CD8-positive, alpha-beta memory T cell (primary cell): ENCODE data around the gene ANKRD63. TPM values are rescaled to one million over a fixed set of nuclear protein-coding genes. Genes with fewer than 3 reads are reported as not detected.
A peak's percentile ranks its signal among the peaks of the same experiment; 100 is the strongest.

ENCODE experiments used
- CTCF ChIA-PET: fragments of 350-600 bp; sonication (Branson Sonifier 250); formaldehyde crosslinking; loops from one replicate; lab custom pipeline; 2021; ENCODE audit warnings: antibody characterized with exemption; lab: Charles Lee
- POLR2A ChIA-PET: fragments of 350-600 bp; sonication (Branson Sonifier 250); formaldehyde crosslinking; loops from one replicate; lab custom pipeline; 2021; ENCODE audit warnings: antibody characterized with exemption; lab: Charles Lee
- DNase-seq, 5 donors: peaks; one replicate each; pipeline versions ENCODE4 v3.0.0 to v3.0.0-alpha.2; 2020 to 2022; ENCODE audit warnings: mixed read lengths in 1 of 5
- H3K27ac ChIP-seq: one replicate; pipeline ENCODE4 v1.7.0; 2013; ENCODE audit warnings: low read depth, mild to moderate bottlenecking, low read length, moderate library complexity
- H3K27me3 ChIP-seq: 2 replicates; pipeline ENCODE4 v1.7.0; 2013; ENCODE audit warnings: low read length, mild to moderate bottlenecking; ENCODE audit not compliant: insufficient read depth, poor library complexity, severe bottlenecking
- H3K36me3 ChIP-seq: 2 replicates; pipeline ENCODE4 v1.7.0; 2013; ENCODE audit warnings: mild to moderate bottlenecking, low read length, moderate library complexity; ENCODE audit not compliant: insufficient read depth
- H3K4me1 ChIP-seq: 2 replicates; pipeline ENCODE4 v1.7.0; 2013; ENCODE audit warnings: mild to moderate bottlenecking, low read length, moderate library complexity; ENCODE audit not compliant: insufficient read depth
- H3K4me3 ChIP-seq: 2 replicates; pipeline ENCODE4 v1.7.0; 2013; ENCODE audit warnings: mild to moderate bottlenecking, low read length
- H3K9me3 ChIP-seq: 2 replicates; pipeline ENCODE4 v1.7.0; 2013; ENCODE audit warnings: mild to moderate bottlenecking, low read length
- H3K27ac Mint-ChIP-seq, 8 donors: one replicate each; pipeline ENCODE4 v1.8.0; 2020 to 2021; ENCODE audit warnings: mixed read lengths in 8 of 8, mild to moderate bottlenecking in 6 of 8, inconsistent platforms in 3 of 8, moderate library complexity in 3 of 8
- H3K27me3 Mint-ChIP-seq, 2 donors: one replicate each; pipeline ENCODE4 v1.8.0; 2020 to 2021; ENCODE audit warnings: mixed read lengths in 2 of 2, mild to moderate bottlenecking in 1 of 2, moderate library complexity in 1 of 2
- H3K36me3 Mint-ChIP-seq, 3 donors: one replicate each; pipeline ENCODE4 v1.8.0; 2020 to 2021; ENCODE audit warnings: mixed read lengths in 3 of 3, inconsistent platforms in 1 of 3, mild to moderate bottlenecking in 1 of 3
- H3K4me1 Mint-ChIP-seq, 3 donors: one replicate each; pipeline ENCODE4 v1.8.0; 2020 to 2021; ENCODE audit warnings: mixed read lengths in 3 of 3, inconsistent platforms in 1 of 3, mild to moderate bottlenecking in 1 of 3
- H3K4me3 Mint-ChIP-seq, 7 donors: one replicate each; pipeline ENCODE4 v1.8.0; 2020 to 2021; ENCODE audit warnings: mixed read lengths in 7 of 7, mild to moderate bottlenecking in 6 of 7, moderate library complexity in 4 of 7, inconsistent platforms in 2 of 7
- H3K9me3 Mint-ChIP-seq, 5 donors: one replicate each; pipeline ENCODE4 v1.8.0; 2020 to 2022; ENCODE audit warnings: mixed read lengths in 5 of 5, mild to moderate bottlenecking in 3 of 5, moderate library complexity in 2 of 5, inconsistent platforms in 1 of 5
- polyA plus RNA-seq: library from polyadenylated mRNA; unstranded; fragments of 300-500 nt; fragmentation: Illumina TruSeq; gene quantifications from one replicate; pipeline ENCODE4 v1.2.3, GENCODE V29; 2021
- total RNA-seq, 2 experiments: library from RNA; stranded (reverse); gene quantifications; one replicate each; pipeline ENCODE4 v1.2.3, GENCODE V29; 2021

Gene ANKRD63
- total and polyA plus RNA-seq, 3 experiments from 2014 or later, result not detected

- Histone ChIP-seq H3K36me3 (no peaks in the 10 kb centered on the region), H3K9me3 (no peaks in the 10 kb centered on the region), H3K4me3 (peak overlapping the region; percentile 100), H3K27ac (peak overlapping the region; percentile 85), H3K4me1 (peaks cover 41% of the 10 kb centered on the region), H3K27me3 (no peaks in the 10 kb centered on the region)
- ChIA-PET CTCF (interaction anchor here (1.6 to 12.0 kb wide), 8 partner anchors 13 to 33 kb away, joined by 9 to 258 read pairs (median 28); partner anchors contain the start of genes ANKRD63, CCDC9B and INAFM2), POLR2A (interaction anchor here (1.4 kb wide), 1 partner anchor 10 kb away, joined by 6 read pairs; no protein-coding TSS in a partner anchor)
- H3K36me3 Mint-ChIP-seq, result peaks cover 0 to 38% (median 2%) of the 10 kb centered on the region in 3 donors
- no peaks in the 10 kb centered on the region for H3K9me3 Mint-ChIP-seq
- peak overlapping the region; percentile 93 to 98 (median 97) for H3K4me3 Mint-ChIP-seq
- H3K27ac Mint-ChIP-seq, result peak overlapping the region; percentile 77 to 97 (median 94)
- no peak for DNase-seq
- no peaks in the 10 kb centered on the region for H3K27me3 Mint-ChIP-seq
- peaks cover 42 to 57% (median 54%) of the 10 kb centered on the region in 3 donors for H3K4me1 Mint-ChIP-seq
Observed at GRCh38 chr15:40306371-40306770, 23.5 kb upstream of the ANKRD63 start.

DNA sequence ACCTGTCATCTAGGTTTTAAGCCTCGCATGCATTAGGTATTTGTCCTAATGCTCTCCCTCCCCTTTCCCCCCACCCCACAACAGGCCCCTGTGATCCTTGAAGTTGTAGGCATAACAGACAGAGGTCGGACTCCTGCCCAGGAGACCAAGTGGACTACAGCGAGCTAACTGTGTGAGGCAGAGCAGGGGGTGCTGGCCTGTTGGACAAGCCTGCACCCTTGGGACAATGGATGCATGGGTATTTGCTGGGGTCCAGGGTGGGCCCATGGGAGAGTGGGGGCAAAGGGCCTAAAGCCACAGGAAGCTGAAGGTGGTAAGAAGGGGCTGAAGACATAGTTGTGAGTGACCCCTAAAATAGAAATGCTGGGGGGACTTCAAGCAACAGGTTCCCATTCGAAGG, 22.4 kb upstream of the ANKRD63 start:
- CTCF ChIA-PET, result interaction anchor here (1.3 to 3.8 kb wide), 5 partner anchors 17 to 88 kb away, joined by 3 to 25 read pairs (median 9); partner anchors contain the start of gene INAFM2
- peak overlapping the region; percentile 11 to 98 (median 86) for H3K4me3 Mint-ChIP-seq
- POLR2A ChIA-PET, result interaction anchor here (0.7 kb wide), 1 partner anchor 161 kb away, joined by 4 read pairs; no protein-coding TSS in a partner anchor
- no peak for DNase-seq
- Histone ChIP-seq H3K36me3 (peaks cover 7% of the 10 kb centered on the region), H3K27ac (no peak overlapping the region), H3K4me1 (peaks cover 37% of the 10 kb centered on the region), H3K4me3 (no peak overlapping the region), H3K27me3 (no peaks in the 10 kb centered on the region), H3K9me3 (no peaks in the 10 kb centered on the region)
- peaks cover 8 to 47% (median 9%) of the 10 kb centered on the region in 3 donors for H3K36me3 Mint-ChIP-seq
- H3K27me3 Mint-ChIP-seq, result no peaks in the 10 kb centered on the region
- peaks cover 42 to 54% (median 52%) of the 10 kb centered on the region in 3 donors for H3K4me1 Mint-ChIP-seq
- peaks cover 0 to 2% (median 0%) of the 10 kb centered on the region in 5 donors for H3K9me3 Mint-ChIP-seq
- H3K27ac Mint-ChIP-seq, result peak overlapping the region in 3 of 8 donors; percentile 46 to 92 (median 77)

- H3K27me3 ChIP-seq, result no peaks in the 10 kb centered on the region
- H3K9me3 Mint-ChIP-seq, result peaks cover 0 to 4% (median 2%) of the 10 kb centered on the region in 5 donors
- H3K4me3 Mint-ChIP-seq, result peak overlapping the region in 1 of 7 donors; percentile 60
- POLR2A ChIA-PET, result no interaction called here
- H3K27ac Mint-ChIP-seq, result peak overlapping the region in 2 of 8 donors; percentile 11 to 87
- H3K4me1 ChIP-seq, result peaks cover 22% of the 10 kb centered on the region
- no peaks in the 10 kb centered on the region for H3K9me3 ChIP-seq
- CTCF ChIA-PET, result interaction anchor here (1.3 to 3.8 kb wide), 4 partner anchors 16 to 34 kb away, joined by 3 to 25 read pairs (median 4); no protein-coding TSS in a partner anchor
- peaks cover 17 to 62% (median 21%) of the 10 kb centered on the region in 3 donors for H3K36me3 Mint-ChIP-seq
- no peak for DNase-seq
- peaks cover 13% of the 10 kb centered on the region for H3K36me3 ChIP-seq
- H3K27ac ChIP-seq, result no peak overlapping the region
- H3K27me3 Mint-ChIP-seq, result no peaks in the 10 kb centered on the region
- H3K4me1 Mint-ChIP-seq, result peaks cover 30 to 38% (median 35%) of the 10 kb centered on the region in 3 donors
- no peak overlapping the region for H3K4me3 ChIP-seq
Observed at GRCh38 chr15:40303576-40303975, 20.7 kb upstream of the ANKRD63 start.

DNA sequence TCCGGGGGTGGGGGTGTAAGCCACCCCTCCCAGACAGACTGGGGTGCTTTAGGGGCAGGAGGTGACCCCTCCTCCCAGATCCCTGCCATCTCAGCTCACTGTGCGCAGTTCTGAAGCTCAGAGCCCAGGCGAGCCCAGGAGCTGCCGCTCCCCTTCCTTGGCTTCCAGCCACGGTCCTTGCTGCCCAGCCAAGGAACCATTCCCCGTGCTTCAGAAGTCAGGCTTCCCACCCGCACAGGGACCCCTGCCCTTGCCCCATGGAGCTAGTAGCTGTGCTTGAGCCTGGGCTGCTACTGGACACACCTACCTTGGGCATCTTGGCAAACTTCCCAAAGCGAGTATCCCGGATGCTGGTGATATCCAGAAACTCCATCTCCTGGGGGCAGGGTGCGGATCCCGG, 20.1 kb upstream of the ANKRD63 start:
- POLR2A ChIA-PET, result interaction anchor here (0.7 kb wide), 1 partner anchor 14 kb away, joined by 3 read pairs; no protein-coding TSS in a partner anchor
- peaks cover 17 to 64% (median 21%) of the 10 kb centered on the region in 3 donors for H3K36me3 Mint-ChIP-seq
- Histone ChIP-seq H3K27me3 (no peaks in the 10 kb centered on the region), H3K27ac (no peak overlapping the region), H3K9me3 (no peaks in the 10 kb centered on the region), H3K36me3 (peaks cover 13% of the 10 kb centered on the region), H3K4me3 (no peak overlapping the region), H3K4me1 (peaks cover 22% of the 10 kb centered on the region)
- peak overlapping the region in 1 of 7 donors; percentile 60 for H3K4me3 Mint-ChIP-seq
- peaks cover 0 to 4% (median 2%) of the 10 kb centered on the region in 5 donors for H3K9me3 Mint-ChIP-seq
- peak overlapping the region in 2 of 8 donors; percentile 38 to 46 for H3K27ac Mint-ChIP-seq
- H3K27me3 Mint-ChIP-seq, result no peaks in the 10 kb centered on the region
- DNase-seq, result no peak
- CTCF ChIA-PET, result interaction anchor here (1.3 to 3.8 kb wide), 4 partner anchors 16 to 35 kb away, joined by 3 to 25 read pairs (median 4); no protein-coding TSS in a partner anchor
- peaks cover 29 to 35% (median 33%) of the 10 kb centered on the region in 3 donors for H3K4me1 Mint-ChIP-seq

DNA sequence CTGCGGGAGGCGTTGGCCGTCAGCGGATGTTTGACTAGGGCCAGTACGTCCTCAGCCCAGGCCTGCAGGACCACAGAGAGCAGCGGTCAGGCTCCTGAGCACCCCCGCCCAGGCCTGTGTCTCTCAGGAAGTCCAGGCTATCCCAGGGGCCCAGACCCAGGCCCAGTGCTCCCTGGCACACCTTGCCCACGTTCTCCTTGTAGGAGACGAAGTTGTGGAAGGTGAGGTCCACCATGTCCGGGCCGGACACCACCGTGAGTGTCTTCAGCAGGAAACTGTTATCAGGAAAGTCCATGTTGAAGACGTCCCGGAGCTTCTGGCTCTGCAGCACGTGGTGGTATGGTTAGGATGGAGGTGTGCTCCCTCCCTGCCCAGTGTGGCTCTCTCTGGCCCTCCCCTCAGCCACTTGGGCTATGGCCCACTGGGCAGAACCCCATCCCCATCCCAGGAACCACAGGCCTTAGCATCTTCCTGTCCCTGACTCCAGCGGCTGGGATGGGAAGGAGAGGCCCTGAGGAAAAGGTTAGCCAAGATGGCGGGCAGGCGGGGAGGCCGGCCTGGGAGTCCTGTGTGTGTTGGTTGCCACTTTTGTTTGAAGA, 19.5 kb upstream of the ANKRD63 start:
- Mint-ChIP-seq H3K36me3 (peaks cover 17 to 69% (median 21%) of the 10 kb centered on the region in 3 donors), H3K9me3 (peaks cover 0 to 4% (median 2%) of the 10 kb centered on the region in 5 donors), H3K4me1 (peaks cover 29 to 35% (median 33%) of the 10 kb centered on the region in 3 donors), H3K4me3 (no peak overlapping the region), H3K27me3 (no peaks in the 10 kb centered on the region), H3K27ac (no peak overlapping the region)
- no peak for DNase-seq
- Histone ChIP-seq H3K9me3 (no peaks in the 10 kb centered on the region), H3K27me3 (no peaks in the 10 kb centered on the region), H3K27ac (no peak overlapping the region), H3K36me3 (peaks cover 13% of the 10 kb centered on the region), H3K4me1 (peaks cover 22% of the 10 kb centered on the region), H3K4me3 (no peak overlapping the region)
- ChIA-PET POLR2A (interaction anchor here (0.7 to 1.0 kb wide), 2 partner anchors 8 to 13 kb away, joined by 3 read pairs; no protein-coding TSS in a partner anchor), CTCF (interaction anchor here (0.8 to 3.8 kb wide), 5 partner anchors 12 to 85 kb away, joined by 3 to 25 read pairs (median 3); no protein-coding TSS in a partner anchor)

DNA sequence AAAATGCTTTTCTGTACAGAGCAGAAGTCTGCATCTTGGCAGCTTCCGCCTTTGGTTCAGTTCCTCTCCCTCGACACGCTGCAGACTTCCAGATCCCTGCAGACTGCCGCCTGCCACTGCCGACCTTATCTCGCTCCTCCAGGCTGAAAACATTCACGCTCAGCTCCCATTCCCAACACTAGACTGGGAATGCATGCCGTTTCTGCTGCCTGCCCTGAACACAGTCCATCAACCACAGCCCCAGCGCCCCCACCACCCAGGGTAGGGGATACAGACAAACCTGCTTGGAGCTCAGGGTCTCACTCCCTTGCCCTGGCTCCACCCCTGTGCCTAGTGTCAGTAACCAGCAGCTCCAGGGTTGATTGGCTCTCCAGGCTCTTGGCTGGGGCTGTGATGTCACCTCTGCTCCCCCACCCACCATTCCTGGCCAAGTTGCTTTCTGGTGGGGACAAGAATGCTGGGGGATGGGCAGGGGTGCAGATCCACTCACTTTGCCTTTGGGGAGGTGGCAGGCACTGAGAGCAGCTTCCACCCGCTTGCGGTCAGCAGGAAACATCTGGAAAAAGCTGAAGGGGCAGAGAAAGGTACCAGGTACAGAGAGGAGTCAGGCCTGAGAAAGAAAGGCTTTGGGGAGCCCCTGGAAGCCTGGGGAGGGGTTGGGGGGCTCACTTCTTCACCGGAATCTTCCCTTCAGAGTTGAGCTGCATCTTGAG, 18.8 kb upstream of the ANKRD63 start:
- H3K9me3 Mint-ChIP-seq, result peaks cover 0 to 4% (median 2%) of the 10 kb centered on the region in 5 donors
- Histone ChIP-seq H3K9me3 (no peaks in the 10 kb centered on the region), H3K4me3 (no peak overlapping the region), H3K27ac (peak overlapping the region; percentile 21), H3K36me3 (peaks cover 13% of the 10 kb centered on the region), H3K27me3 (no peaks in the 10 kb centered on the region), H3K4me1 (peaks cover 22% of the 10 kb centered on the region)
- ChIA-PET POLR2A (interaction anchor here (1.0 kb wide), 1 partner anchor 9 kb away, joined by 3 read pairs; no protein-coding TSS in a partner anchor), CTCF (interaction anchor here (0.8 to 1.6 kb wide), 6 partner anchors 8 to 84 kb away, joined by 3 to 4 read pairs (median 3); partner anchors contain the start of gene ANKRD63)
- peak overlapping the region in 1 of 8 donors; percentile 79 for H3K27ac Mint-ChIP-seq
- no peak for DNase-seq
- H3K27me3 Mint-ChIP-seq, result no peaks in the 10 kb centered on the region
- peaks cover 20 to 77% (median 21%) of the 10 kb centered on the region in 3 donors for H3K36me3 Mint-ChIP-seq
- H3K4me1 Mint-ChIP-seq, result peaks cover 26 to 33% (median 29%) of the 10 kb centered on the region in 3 donors
- H3K4me3 Mint-ChIP-seq, result no peak overlapping the region

GRCh38 chr15:40300771-40301170, 17.9 kb upstream of the ANKRD63 start:
- Mint-ChIP-seq H3K4me1 (peaks cover 18 to 25% (median 21%) of the 10 kb centered on the region in 3 donors), H3K27ac (peak overlapping the region in 1 of 8 donors; percentile 33), H3K9me3 (peaks cover 0 to 4% (median 2%) of the 10 kb centered on the region in 5 donors), H3K4me3 (no peak overlapping the region), H3K36me3 (peaks cover 21 to 83% (median 22%) of the 10 kb centered on the region in 3 donors), H3K27me3 (no peaks in the 10 kb centered on the region)
- Histone ChIP-seq H3K4me1 (peaks cover 13% of the 10 kb centered on the region), H3K4me3 (no peak overlapping the region), H3K27ac (no peak overlapping the region), H3K36me3 (peaks cover 13% of the 10 kb centered on the region), H3K27me3 (no peaks in the 10 kb centered on the region), H3K9me3 (no peaks in the 10 kb centered on the region)
- POLR2A ChIA-PET, result no interaction called here
- DNase-seq, result no peak
- CTCF ChIA-PET, result interaction anchor here (0.8 to 1.4 kb wide), 2 partner anchors 9 to 17 kb away, joined by 4 read pairs; partner anchors contain the start of gene ANKRD63
